MM.1S (cell line): Measurements from ENCODE around the gene ZNF664.

Experiments
- DNase-seq: peaks from one replicate; pipeline ENCODE4 v3.0.0-alpha.2; 2015
- H2AFZ ChIP-seq: fragments of 300-600 bp; sonication (generic); 2 replicates; pipeline ENCODE4 v1.6.0; 2016; ENCODE audit warnings: antibody characterized with exemption, low read length
- H3F3A ChIP-seq: fragments of 300-600 bp; sonication (generic); 2 replicates; pipeline ENCODE4 v1.6.1; 2016; ENCODE audit warnings: mild to moderate bottlenecking, antibody characterized with exemption, low read length, moderate library complexity, mixed read lengths; ENCODE audit not compliant: insufficient read depth
- H3K27ac ChIP-seq: fragments of 300-600 bp; sonication (generic); 2 replicates; pipeline ENCODE4 v1.5.1; 2016; ENCODE audit warnings: mild to moderate bottlenecking, low read length
- H3K27me3 ChIP-seq: fragments of 300-600 bp; sonication (generic); replicated peaks from 2 replicates; pipeline ENCODE4 v1.6.0; 2016; ENCODE audit warnings: low read length; ENCODE audit not compliant: insufficient read depth
- H3K36me3 ChIP-seq: fragments of 300-600 bp; sonication (generic); replicated peaks from 2 replicates; pipeline ENCODE4 v1.6.1; 2016; ENCODE audit warnings: mild to moderate bottlenecking, low read length, mixed read lengths; ENCODE audit not compliant: insufficient read depth
- H3K4me1 ChIP-seq: fragments of 300-600 bp; sonication (generic); 2 replicates; pipeline ENCODE4 v1.6.1; 2016; ENCODE audit warnings: low read length, mixed read lengths
- H3K4me2 ChIP-seq: fragments of 300-600 bp; sonication (generic); 2 replicates; pipeline ENCODE4 v1.6.0; 2016; ENCODE audit warnings: low read depth, low read length
- H3K4me3 ChIP-seq: fragments of 300-600 bp; sonication (generic); 2 replicates; pipeline ENCODE4 v1.5.1; 2016; ENCODE audit warnings: low read length, mixed read lengths
- H3K79me2 ChIP-seq: fragments of 300-600 bp; sonication (generic); 2 replicates; pipeline ENCODE4 v1.6.1; 2016; ENCODE audit warnings: mixed run types, low read length, mixed read lengths
- H3K9ac ChIP-seq: fragments of 300-600 bp; sonication (generic); 2 replicates; pipeline ENCODE4 v1.6.1; 2016; ENCODE audit warnings: low read length, mixed read lengths
- H3K9me2 ChIP-seq: fragments of 300-600 bp; sonication (generic); replicated peaks from 2 replicates; pipeline ENCODE4 v1.6.1; 2016; ENCODE audit warnings: mild to moderate bottlenecking, low read length, mixed read lengths; ENCODE audit not compliant: insufficient read depth
- H3K9me3 ChIP-seq: fragments of 300-600 bp; sonication (generic); replicated peaks from 2 replicates; pipeline ENCODE4 v1.6.1; 2016; ENCODE audit warnings: mild to moderate bottlenecking, low read length, mixed read lengths; ENCODE audit not compliant: insufficient read depth
- H4K20me1 ChIP-seq: fragments of 300-600 bp; sonication (generic); 2 replicates; pipeline ENCODE4 v1.6.1; 2016; ENCODE audit warnings: mild to moderate bottlenecking, low read length, moderate library complexity, mixed read lengths; ENCODE audit not compliant: insufficient read depth
- CTCF ChIP-seq: fragments of 300-600 bp; sonication (generic); IDR thresholded peaks from 2 replicates; pipeline ENCODE4 v1.5.1; 2016; ENCODE audit warnings: antibody characterized with exemption, low read length, mixed read lengths
- EZH2 ChIP-seq: fragments of 300-600 bp; sonication (generic); optimal IDR thresholded peaks from 2 replicates; pipeline ENCODE3; 2017; ENCODE audit warnings: low read depth, mild to moderate bottlenecking, antibody characterized with exemption, low read length, mixed read lengths
- EZH2phosphoT487 ChIP-seq: fragments of 300-600 bp; sonication (generic); IDR thresholded peaks from 2 replicates; pipeline ENCODE4 v1.6.1; 2018; ENCODE audit warnings: antibody characterized with exemption, low read length

ZNF664 gene

GRCh38 chr12:123997033-123997822 is 24.2 kb downstream of the ZNF664 start:
- no peak overlapping the region for H3K27ac ChIP-seq
- H3K9ac ChIP-seq, result no peak overlapping the region
- H3K4me2 ChIP-seq, result no peak overlapping the region
- H3K36me3 ChIP-seq, result no peaks in the 10 kb centered on the region
- no peak overlapping the region for H2AFZ ChIP-seq
- no peaks in the 10 kb centered on the region for H3F3A ChIP-seq
- H3K79me2 ChIP-seq, result peaks cover 13% of the 10 kb centered on the region
- no peaks in the 10 kb centered on the region for H3K27me3 ChIP-seq
- no peaks in the 10 kb centered on the region for H3K9me2 ChIP-seq
- no peaks in the 10 kb centered on the region for H3K4me1 ChIP-seq
- no peaks in the 10 kb centered on the region for H4K20me1 ChIP-seq
- H3K4me3 ChIP-seq, result no peak overlapping the region
- no peak for DNase-seq
- no peaks in the 10 kb centered on the region for H3K9me3 ChIP-seq
- no peak for TF ChIP-seq EZH2
- no peak for TF ChIP-seq EZH2phosphoT487
- no peak for TF ChIP-seq CTCF

GRCh38 chr12:123997908-123998307 is 24.9 kb downstream of the ZNF664 start:
- Histone ChIP-seq H2AFZ (no peak overlapping the region), H3K9me2 (no peaks in the 10 kb centered on the region), H3K9ac (no peak overlapping the region), H3K27ac (no peak overlapping the region), H3K36me3 (no peaks in the 10 kb centered on the region), H3K27me3 (no peaks in the 10 kb centered on the region), H4K20me1 (no peaks in the 10 kb centered on the region), H3K4me2 (no peak overlapping the region), H3F3A (no peaks in the 10 kb centered on the region), H3K9me3 (no peaks in the 10 kb centered on the region), H3K79me2 (peaks cover 13% of the 10 kb centered on the region), H3K4me1 (no peaks in the 10 kb centered on the region), H3K4me3 (no peak overlapping the region)
- DNase-seq, result no peak
- TF ChIP-seq CTCF (no peak), EZH2 (no peak), EZH2phosphoT487 (no peak)

GRCh38 chr12:123998344-123998990 is 25.5 kb downstream of the ZNF664 start:
- Histone ChIP-seq H4K20me1 (no peaks in the 10 kb centered on the region), H2AFZ (no peak overlapping the region), H3K79me2 (peaks cover 13% of the 10 kb centered on the region), H3K27me3 (no peaks in the 10 kb centered on the region), H3K36me3 (no peaks in the 10 kb centered on the region), H3K9me2 (no peaks in the 10 kb centered on the region), H3K4me2 (no peak overlapping the region), H3K4me1 (no peaks in the 10 kb centered on the region), H3K9ac (no peak overlapping the region), H3K27ac (no peak overlapping the region), H3K4me3 (no peak overlapping the region), H3K9me3 (no peaks in the 10 kb centered on the region), H3F3A (no peaks in the 10 kb centered on the region)
- no peak for DNase-seq
- TF ChIP-seq EZH2phosphoT487 (no peak), EZH2 (no peak), CTCF (no peak)
